Hematopoietic multipotent progenitor cell (in vitro differentiated cells): ENCODE data around the gene ALPI. TPM values are rescaled to one million over a fixed set of nuclear protein-coding genes. Genes with fewer than 3 reads are reported as not detected.
"Not testable (repeated sequence)": the region's sequence is repeated elsewhere in the genome, so short reads cannot be mapped to it uniquely, and the experiment has no call there.

Experiments used
- DNase-seq, 3 donors: peaks; one replicate each; pipeline ENCODE4 v3.0.0-alpha.2; 2011 to 2015; ENCODE audit warnings: low read depth in 2 of 3, low spot score in 2 of 3
- total RNA-seq: library from RNA; depleted of rRNA; stranded (reverse); fragments of >200 nt; gene quantifications from one replicate; pipeline ENCODE4 v1.2.3, GENCODE V29; 2012

Gene ALPI
- total RNA-seq, 1 donor: not detected

DNA sequence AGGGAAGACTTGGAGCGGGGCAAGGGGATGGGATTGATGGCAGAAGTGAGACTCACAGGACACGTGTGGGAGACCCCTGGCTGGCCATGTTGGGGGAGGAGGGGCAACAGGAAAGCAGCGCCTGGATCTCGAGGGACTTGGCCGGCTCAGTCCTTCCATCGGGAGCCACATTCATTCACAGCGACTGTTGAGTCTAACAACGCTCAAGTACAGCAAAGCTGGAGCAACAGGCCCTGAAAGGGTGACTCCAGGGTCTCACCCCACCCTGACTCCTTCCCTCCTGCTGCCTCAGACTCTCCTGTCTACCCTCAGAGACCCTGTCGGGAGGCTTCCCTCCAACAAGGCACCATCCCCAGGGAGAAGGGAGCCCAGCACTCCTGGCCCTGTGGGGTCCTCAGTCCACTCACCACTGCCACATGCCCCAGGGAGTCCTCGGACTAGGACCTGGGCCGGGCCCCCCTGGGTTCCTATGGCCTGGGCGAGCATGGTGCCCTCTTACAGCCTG, 14.8 kb upstream of the ALPI start:
- no peak for DNase-seq

DNA sequence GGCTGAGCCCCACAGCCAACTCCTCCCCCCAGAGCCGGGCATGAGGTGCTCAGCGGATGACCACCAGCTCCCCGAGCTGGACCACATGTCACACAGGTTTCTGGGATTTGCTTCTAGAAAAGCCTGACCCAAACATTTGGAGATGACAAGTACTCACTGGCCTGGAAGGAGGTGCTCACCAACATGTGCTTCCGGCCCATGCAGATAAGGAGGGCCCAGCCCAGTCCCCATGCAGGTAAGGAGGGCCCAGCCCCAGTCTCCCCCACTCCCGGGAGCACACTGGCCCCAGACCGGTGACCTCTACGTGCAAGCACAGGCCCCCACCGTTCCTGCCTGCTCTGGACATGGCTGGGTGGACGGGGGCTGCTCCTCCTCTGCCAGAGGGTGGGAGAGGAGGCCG, 14.0 kb upstream of the ALPI start:
- DNase-seq: not testable (repeated sequence)

DNA sequence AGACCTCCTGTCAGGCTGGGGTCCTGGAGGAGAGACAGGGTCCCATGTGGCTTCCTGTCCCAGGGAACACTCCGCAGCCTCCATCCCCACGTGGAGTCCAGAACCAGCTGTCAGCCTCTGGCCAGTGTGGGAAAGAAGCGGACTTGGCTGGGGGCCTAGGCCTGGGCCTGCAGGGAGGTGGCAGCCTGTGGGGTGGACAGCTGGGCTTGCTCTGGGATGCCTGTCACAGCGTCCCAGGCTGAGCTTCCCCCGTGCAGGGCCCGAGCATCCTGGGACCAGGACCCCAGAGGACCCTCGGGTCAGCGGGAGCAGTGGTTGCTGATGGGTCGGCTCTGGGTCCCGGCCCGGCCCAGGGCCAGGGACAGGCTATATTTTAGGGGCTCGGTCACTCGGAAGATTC, 13.5 kb upstream of the ALPI start:
- DNase-seq: not testable (repeated sequence)

DNA sequence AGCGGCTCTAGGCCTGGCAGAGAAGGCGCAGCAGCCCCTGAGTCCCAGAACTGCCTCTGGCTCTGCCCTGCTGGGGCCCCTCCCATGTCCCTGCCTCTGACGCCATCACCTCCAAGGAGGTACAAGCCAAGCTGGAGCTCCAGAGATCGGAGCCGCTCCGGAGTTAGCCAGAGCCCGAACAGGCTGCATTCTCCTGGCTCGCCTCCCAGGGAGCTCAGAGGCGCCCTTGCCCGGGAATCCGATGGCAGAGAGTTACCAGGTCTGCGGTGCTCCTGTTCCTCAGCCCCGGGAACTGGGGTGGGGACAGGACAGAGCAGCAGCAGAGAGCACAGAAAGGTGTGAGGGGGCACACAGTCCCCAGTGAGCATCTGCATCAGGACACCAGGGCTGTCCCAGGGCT, 12.9 kb upstream of the ALPI start:
- DNase-seq: not testable (repeated sequence)

DNA sequence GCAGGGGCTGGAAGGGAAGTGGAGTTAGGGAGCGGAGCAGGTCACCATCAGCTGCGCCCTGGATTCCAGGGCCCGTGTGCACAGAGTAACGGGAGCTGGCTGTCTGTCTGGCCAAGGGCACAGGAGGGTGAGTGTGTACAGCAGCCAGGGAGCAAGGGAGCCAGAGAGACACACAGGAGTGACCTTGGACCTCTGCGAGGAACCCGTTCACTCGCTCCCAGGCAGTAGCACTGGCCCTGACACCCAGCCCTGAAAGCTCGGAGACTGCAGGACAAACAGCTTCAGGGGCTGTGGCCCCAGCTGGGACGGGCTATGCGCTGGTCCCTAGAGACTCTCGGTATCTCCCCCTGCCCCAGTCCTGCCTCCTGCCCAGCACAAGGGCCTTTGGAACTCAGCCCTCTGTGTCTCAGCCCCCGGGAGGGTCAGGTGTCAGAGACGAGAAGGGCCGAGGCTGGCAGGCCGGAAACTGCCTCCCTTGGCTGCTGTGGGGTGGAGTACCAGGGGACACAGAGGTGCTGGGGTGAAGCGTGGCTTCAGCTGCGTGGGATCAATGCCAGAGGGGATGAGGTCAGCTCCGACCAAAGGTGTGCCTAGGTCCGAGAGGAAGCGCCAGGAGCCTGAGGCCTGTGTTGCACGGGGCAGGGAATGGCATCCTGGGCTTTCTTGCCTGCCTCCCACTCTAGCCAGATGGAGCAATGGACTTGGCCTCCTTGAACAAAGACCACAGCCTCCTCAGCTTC, 12.1 kb upstream of the ALPI start:
- DNase-seq: not testable (repeated sequence)

- peak in 2 of 3 donors; percentile 62 to 68 for DNase-seq
Observed at GRCh38 chr2:232444409-232445148, 11.4 kb upstream of the ALPI start.

DNA sequence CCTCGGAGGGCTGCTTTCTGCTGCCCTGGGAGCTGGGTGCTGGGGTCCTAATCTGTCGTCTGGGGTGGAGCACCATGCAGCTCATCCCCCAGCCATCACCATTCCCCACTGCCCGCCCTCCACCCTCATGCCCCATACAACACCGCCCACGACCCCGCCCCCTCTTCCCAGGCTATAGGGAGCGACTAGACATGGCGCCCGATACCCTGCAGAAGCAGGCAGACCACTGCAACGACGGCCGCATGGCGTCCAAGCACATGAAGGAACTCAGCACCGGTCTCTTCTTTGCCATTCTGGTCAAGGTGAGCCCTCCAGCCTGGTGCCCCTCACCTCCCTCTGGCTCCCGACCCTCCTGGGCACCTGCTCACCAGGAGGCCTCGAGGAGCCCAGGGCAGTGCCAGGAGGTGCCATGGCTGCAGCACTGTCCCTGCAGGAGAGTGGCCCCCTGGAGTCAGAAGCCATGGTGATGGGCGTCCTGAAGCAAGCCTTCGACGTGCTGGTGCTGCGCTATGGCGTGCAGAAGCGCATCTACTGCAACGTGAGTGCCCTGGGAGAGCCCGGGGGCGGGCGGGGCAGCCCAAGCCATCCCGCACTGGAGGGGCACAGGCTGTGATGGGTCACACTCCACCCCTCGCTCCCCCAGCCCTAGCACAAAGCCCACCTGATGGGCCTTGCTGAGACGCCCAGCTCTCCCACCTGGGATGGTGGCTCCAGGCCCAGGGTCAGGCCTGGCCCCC, 10.6 kb upstream of the ALPI start:
- not testable (repeated sequence) for DNase-seq

DNA sequence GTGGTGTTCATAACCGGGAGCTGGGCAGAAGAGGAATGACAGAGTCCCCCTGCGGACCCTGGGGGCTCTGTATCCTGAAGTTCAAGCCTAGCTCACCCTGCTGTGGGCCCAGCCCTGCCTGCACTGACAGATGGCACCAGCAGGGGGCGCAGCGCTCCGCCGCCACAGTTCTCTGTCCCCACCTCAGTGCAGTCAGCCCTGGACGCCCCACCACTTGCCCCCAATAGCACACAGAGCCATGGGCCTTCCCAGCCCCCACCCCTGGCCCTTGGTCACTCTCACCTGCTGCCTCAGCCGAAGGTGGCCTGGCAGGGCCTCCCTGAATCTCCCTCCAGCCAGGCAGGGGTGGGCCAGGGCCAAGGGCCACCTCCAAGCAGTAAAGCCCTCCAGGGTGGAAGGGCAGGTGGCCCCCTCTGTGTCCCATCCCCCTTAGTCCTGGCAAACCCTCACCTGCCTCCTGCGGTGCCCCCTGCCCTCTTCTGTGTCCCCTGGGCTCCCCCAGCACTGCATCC, 9.6 kb upstream of the ALPI start:
- not testable (repeated sequence) for DNase-seq

DNA sequence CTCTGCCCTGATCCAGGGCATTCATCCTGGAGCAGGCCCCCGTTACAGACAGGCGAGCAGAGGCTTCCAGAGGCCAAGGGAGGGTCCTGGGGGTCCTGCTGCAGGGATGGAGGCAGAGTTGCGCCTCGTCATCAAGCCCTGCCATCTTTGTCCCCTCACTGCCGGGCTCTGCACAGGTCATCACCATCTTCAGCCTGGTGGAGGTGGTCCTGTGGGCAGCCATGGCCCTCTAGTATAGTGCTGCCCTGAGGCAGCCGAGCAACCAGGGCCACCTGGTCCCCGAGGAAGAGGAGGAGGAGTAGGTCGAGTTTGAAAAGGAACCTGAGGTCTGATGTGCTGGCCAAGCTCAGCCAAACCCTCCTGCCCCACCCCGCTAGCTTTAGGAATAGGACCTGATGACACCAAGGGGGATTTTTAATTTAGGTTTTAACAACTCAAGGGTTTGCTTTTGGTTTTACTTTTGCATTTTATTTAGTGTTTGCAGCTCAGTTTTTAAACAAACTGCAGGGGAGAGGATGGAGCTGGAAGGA, 8.8 kb upstream of the ALPI start:
- no peak for DNase-seq

DNA sequence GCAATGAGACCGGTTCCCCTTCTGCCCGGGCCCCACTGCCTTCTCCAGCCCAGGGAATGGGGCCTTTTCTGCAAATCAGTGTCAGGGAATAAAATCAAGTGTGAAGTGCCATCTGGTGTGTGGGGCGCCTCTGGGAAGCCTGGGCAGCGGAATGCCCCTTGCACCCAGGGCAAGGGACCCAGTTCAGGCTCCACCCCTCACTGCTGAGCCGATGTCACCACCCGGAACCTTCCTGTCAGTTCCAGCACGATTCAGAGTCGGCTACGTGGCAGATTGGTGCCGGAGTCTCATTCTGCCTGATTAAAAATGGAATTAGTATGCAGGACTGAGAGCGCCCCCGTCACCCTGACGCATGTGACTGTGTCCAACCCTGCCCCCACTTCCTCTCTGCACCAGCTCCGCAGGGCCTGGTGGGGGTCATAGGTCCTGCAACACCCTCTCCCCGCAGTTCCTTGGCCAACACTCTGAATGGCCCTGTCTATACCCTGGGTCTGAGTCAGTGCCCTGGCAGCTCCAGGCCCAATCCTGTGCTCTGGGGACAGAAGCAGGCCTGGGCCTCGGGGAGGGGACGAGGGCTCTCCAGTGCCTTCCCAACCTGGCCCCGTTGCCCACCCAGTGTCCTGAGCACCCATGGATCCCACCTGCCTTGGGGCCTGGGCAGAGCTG, 8.2 kb upstream of the ALPI start:
- DNase-seq: no peak

DNA sequence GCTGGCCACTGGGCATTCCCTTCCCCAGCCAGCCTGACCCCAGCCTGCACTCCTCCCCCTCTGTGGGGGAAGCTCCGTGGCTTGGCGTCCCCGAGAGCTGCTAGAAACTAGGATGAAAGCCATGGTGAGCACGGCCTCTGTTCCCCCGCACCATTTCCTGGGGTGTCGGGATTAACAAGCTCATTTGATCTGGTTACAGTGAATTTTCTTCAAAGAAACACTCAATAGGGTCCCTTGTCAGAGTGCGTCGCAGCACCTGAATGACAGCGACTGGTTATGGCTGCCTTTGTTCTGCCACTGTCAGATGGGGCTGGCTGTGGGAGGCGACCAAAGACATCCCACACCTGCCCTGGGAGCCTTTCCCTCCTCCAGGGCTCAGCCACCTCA, 7.7 kb upstream of the ALPI start:
- no peak for DNase-seq

GRCh38 chr2:232449964-232450363, 6.0 kb upstream of the ALPI start:
- no peak for DNase-seq

DNA sequence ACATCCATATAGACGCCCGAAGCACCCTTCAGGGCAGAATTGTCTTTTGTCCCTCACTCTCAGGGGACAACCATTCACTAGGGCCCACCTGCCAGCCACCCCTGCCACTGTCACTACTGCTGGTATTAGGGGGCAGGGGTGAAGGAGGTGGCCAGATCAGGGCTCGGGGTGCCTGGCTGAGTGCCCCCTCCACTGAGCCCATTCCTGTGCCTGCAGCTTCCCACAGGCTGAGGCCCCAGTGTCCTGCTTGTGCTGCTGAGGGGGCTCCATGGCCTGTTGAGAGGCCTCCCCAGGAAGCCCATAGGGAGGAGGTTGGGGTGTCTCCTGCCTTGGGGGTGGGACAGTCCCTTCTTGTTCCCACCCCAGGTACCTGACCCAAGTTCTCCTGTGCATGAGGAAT, 4.3 kb upstream of the ALPI start:
- DNase-seq: not testable (repeated sequence)

DNA sequence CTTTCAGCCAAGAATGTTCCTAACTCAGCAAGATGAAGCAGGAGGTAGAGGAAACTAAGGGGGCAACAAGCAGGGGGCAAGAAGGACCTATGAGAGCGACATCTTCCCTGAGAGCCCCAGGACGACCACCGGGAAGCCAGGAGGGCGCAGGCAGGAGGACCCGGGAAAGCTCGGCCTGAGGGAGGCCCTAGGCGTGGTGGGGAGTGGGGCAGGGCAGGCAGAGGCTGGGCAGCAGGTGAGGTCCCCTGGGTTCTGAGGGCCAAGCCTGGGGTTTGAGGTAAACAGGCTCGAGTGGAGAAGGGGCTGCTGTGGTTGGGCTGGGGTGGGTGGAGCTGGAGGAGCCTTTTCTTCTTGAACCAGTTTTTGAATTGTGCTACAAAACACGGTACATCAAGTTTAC, 1.3 kb upstream of the ALPI start:
- DNase-seq: no peak

GRCh38 chr2:232456296-232457120, 555 bp downstream of the ALPI start:
- DNase-seq: no peak

DNA sequence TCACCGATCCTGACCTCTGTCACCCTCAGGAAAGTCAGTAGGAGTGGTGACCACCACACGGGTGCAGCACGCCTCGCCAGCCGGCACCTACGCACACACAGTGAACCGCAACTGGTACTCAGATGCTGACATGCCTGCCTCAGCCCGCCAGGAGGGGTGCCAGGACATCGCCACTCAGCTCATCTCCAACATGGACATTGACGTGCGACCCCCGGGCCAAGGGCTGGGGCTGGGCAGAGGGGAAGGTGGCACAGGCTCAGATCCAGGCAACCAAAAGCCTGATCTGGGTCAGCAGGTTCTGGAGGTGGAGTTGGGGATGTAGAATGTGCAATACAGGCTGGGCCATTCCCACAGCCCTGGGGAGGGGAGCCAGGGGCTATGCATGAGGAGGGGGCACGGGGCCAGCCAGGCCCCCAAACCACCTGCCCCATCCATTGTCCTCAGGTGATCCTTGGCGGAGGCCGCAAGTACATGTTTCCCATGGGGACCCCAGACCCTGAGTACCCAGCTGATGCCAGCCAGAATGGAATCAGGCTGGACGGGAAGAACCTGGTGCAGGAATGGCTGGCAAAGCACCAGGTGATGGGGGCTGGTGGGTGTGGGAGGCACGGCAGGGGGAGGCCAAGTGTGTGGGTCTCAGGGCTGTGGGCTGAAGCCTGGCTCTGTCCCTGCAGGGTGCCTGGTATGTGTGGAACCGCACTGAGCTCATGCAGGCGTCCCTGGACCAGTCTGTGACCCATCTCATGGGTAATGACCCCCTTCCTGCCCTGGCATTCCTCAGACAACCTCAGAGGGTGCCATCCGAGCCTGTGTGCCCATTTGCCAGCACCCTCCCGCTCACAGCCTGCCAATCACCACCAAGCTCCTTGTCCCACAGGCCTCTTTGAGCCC, 1.4 kb downstream of the ALPI start:
- no peak for DNase-seq

GRCh38 chr2:232458051-232458660, 2.2 kb downstream of the ALPI start:
- no peak for DNase-seq
